OCI-LY7 (cell line): Measurements from ENCODE around the gene MTOR. TPM values are rescaled to one million over a fixed set of nuclear protein-coding genes. Genes with fewer than 3 reads are reported as not detected.

Source experiments
- BruUV-seq: library from RNA; stranded (reverse); fragments of 400-500 nt; replicated peaks from 2 replicates; lab custom pipeline; 2021; lab: Mats Ljungman, UMichigan
- CTCF ChIA-PET: fragments of 300-600 bp; sonication (Branson Sonifier 250); formaldehyde crosslinking; loops from one replicate; lab custom pipeline; 2022; ENCODE audit warnings: antibody characterized with exemption; ENCODE audit not compliant: unreplicated experiment; lab: Charles Lee
- POLR2A ChIA-PET: fragments of 300-600 bp; sonication (Branson Sonifier 250); formaldehyde crosslinking; loops from one replicate; lab custom pipeline; 2022; ENCODE audit warnings: antibody characterized with exemption; lab: Charles Lee
- DNase-seq: peaks from one replicate; pipeline ENCODE4 v3.0.0-alpha.2; 2015; ENCODE audit warnings: low spot score
- H2AFZ ChIP-seq: fragments of 200-600 bp; sonication (generic), shearing (Covaris generic); 2 replicates; pipeline ENCODE4 v1.6.1; 2014; ENCODE audit warnings: mild to moderate bottlenecking, antibody characterized with exemption, low read length, moderate library complexity
- H3K27ac ChIP-seq: fragments of 200-600 bp; sonication (generic); 2 replicates; pipeline ENCODE4 v1.5.1; 2014; ENCODE audit warnings: mixed run types, low read depth, mild to moderate bottlenecking, moderate library complexity, low read length, inconsistent platforms; ENCODE audit not compliant: poor library complexity, severe bottlenecking
- H3K36me3 ChIP-seq: fragments of 200-600 bp; sonication (generic); 2 replicates; pipeline ENCODE4 v1.6.1; 2014; ENCODE audit warnings: mild to moderate bottlenecking, antibody characterized with exemption, low read length, moderate library complexity, mixed read lengths; ENCODE audit not compliant: insufficient read depth
- H3K4me1 ChIP-seq: fragments of 200-600 bp; sonication (generic); 2 replicates; pipeline ENCODE4 v1.5.1; 2014; ENCODE audit warnings: mild to moderate bottlenecking, low read length; ENCODE audit not compliant: insufficient read depth, poor library complexity, severe bottlenecking
- H3K4me2 ChIP-seq: fragments of 200-600 bp; sonication (generic); 2 replicates; pipeline ENCODE4 v1.6.1; 2014; ENCODE audit warnings: mild to moderate bottlenecking, low read length
- H3K4me3 ChIP-seq: fragments of 200-600 bp; sonication (generic); 2 replicates; pipeline ENCODE4 v1.5.1; 2014; ENCODE audit warnings: mild to moderate bottlenecking, low read depth, low read length; ENCODE audit not compliant: poor library complexity, severe bottlenecking
- H3K79me2 ChIP-seq: fragments of 200-600 bp; sonication (generic); 2 replicates; pipeline ENCODE4 v1.6.1; 2016; ENCODE audit warnings: low read depth, mild to moderate bottlenecking, low read length, moderate library complexity, mixed read lengths; ENCODE audit not compliant: insufficient read depth
- H3K9me2 ChIP-seq: fragments of 200-600 bp; sonication (generic); 2 replicates; pipeline ENCODE4 v1.6.1; 2016; ENCODE audit warnings: mild to moderate bottlenecking, low read length, mixed read lengths; ENCODE audit not compliant: insufficient read depth
- H3K9me3 ChIP-seq: fragments of 200-600 bp; sonication (generic); 2 replicates; pipeline ENCODE4 v1.6.1; 2014; ENCODE audit warnings: mild to moderate bottlenecking, mixed run types, low read length, mixed read lengths
- H4K20me1 ChIP-seq: fragments of 200-600 bp; sonication (generic); 2 replicates; pipeline ENCODE4 v1.6.1; 2014; ENCODE audit warnings: mild to moderate bottlenecking, antibody characterized with exemption, low read length, moderate library complexity, mixed read lengths; ENCODE audit not compliant: insufficient read depth
- EZH2phosphoT487 ChIP-seq: fragments of 200-600 bp; sonication (generic); IDR thresholded peaks from 2 replicates; pipeline ENCODE4 v1.6.1; 2018; ENCODE audit warnings: low read depth, borderline replicate concordance, mild to moderate bottlenecking, mixed run types, antibody characterized with exemption, low read length, moderate library complexity, mixed read lengths
- intact Hi-C: fragments of 100-400 bp; cut with micrococcal nuclease; formaldehyde crosslinking; loops from one replicate; pipeline ENCODE4 v1.10.0; 2022; ENCODE audit not compliant: unreplicated experiment
- total RNA-seq, 2 experiments: library from RNA; depleted of rRNA in 1 of 2; stranded (reverse); fragments of >200 nt in 1 of 2; shearing (Covaris generic) in 1 of 2; gene quantifications; 2 replicates each; pipeline ENCODE4 v1.2.3, GENCODE V29; 2014 to 2022
- TF ChIP-seq, protein P1 (sequence below): fragments of 200-600 bp; sonication (generic); conservative IDR thresholded peaks from 2 replicates; pipeline ENCODE4 v1.5.1; 2014; ENCODE audit warnings: mild to moderate bottlenecking, antibody characterized with exemption, low read length, moderate library complexity, mixed read lengths

MTOR gene
- total RNA-seq, 2 experiments from 2014 or later, result 41.1 to 58.6 TPM

DNA sequence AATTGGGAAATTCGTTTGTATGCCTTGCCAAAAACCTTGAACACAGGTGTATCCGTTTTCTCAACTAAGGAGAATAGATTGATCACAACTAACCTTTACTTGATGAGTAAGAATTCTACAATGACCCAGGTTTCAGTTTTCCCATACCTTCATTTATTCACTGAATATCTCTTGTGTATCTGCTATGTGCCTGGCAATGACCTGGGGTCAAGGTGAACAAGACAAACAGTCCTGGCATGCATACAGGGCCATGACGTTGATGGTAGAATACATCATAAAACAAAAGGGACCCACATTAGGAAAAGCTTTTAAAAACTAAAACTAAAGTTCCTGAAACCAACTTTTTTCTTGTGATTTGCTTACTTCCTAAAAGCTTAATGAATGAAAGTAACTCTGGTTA is 130.5 kb downstream of the MTOR start:
- Histone ChIP-seq H3K4me3 (no peak overlapping the region), H4K20me1 (no peaks in the 10 kb centered on the region), H3K9me2 (no peaks in the 10 kb centered on the region), H3K4me2 (no peak overlapping the region), H3K79me2 (no peaks in the 10 kb centered on the region), H2AFZ (no peak overlapping the region), H3K9me3 (no peaks in the 10 kb centered on the region), H3K4me1 (no peaks in the 10 kb centered on the region), H3K27ac (no peak overlapping the region), H3K36me3 (peaks cover 94% of the 10 kb centered on the region)
- DNase-seq, result no peak
- BruUV-seq, result no TSS peak
- TF ChIP-seq, protein P1, sequence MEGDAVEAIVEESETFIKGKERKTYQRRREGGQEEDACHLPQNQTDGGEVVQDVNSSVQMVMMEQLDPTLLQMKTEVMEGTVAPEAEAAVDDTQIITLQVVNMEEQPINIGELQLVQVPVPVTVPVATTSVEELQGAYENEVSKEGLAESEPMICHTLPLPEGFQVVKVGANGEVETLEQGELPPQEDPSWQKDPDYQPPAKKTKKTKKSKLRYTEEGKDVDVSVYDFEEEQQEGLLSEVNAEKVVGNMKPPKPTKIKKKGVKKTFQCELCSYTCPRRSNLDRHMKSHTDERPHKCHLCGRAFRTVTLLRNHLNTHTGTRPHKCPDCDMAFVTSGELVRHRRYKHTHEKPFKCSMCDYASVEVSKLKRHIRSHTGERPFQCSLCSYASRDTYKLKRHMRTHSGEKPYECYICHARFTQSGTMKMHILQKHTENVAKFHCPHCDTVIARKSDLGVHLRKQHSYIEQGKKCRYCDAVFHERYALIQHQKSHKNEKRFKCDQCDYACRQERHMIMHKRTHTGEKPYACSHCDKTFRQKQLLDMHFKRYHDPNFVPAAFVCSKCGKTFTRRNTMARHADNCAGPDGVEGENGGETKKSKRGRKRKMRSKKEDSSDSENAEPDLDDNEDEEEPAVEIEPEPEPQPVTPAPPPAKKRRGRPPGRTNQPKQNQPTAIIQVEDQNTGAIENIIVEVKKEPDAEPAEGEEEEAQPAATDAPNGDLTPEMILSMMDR, result no peak
- no peak for TF ChIP-seq EZH2phosphoT487
- POLR2A ChIA-PET, result interaction anchor here (1.1 kb wide), 2 partner anchors 12 to 31 kb away, joined by 3 to 5 read pairs; no protein-coding TSS in a partner anchor
- CTCF ChIA-PET, result no interaction called here
- intact Hi-C loops, result no loop called here

DNA sequence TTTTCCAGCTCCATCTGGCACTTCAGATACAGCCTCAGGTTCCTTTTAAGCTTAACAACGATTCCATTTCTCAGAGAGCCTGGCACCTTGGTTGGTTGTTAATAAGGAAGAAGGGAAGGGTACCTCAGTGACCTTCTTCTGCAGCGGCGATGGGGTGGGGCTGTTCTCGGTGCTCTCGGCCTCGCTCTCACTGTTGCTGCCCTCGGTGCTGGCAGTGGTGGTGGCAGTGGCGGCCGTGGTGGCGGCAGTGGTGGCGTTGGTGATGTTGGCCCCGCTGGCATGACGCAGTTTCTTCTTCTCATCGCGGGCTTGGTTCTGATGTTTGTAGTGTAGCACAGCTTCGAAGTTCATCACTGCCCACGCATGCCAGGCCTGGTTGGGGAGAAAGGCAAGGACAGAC is 131.9 kb downstream of the MTOR start:
- TF ChIP-seq, protein P1, result no peak
- TF ChIP-seq EZH2phosphoT487, result no peak
- no TSS peak for BruUV-seq
- POLR2A ChIA-PET, result no interaction called here
- no peak for DNase-seq
- Histone ChIP-seq H3K4me2 (no peak overlapping the region), H4K20me1 (no peaks in the 10 kb centered on the region), H3K27ac (no peak overlapping the region), H3K9me3 (no peaks in the 10 kb centered on the region), H3K79me2 (no peaks in the 10 kb centered on the region), H3K36me3 (peaks cover 96% of the 10 kb centered on the region), H3K9me2 (no peaks in the 10 kb centered on the region), H3K4me1 (no peaks in the 10 kb centered on the region), H2AFZ (no peak overlapping the region), H3K4me3 (no peak overlapping the region)
- intact Hi-C loops, result no loop called here
- CTCF ChIA-PET, result no interaction called here

DNA sequence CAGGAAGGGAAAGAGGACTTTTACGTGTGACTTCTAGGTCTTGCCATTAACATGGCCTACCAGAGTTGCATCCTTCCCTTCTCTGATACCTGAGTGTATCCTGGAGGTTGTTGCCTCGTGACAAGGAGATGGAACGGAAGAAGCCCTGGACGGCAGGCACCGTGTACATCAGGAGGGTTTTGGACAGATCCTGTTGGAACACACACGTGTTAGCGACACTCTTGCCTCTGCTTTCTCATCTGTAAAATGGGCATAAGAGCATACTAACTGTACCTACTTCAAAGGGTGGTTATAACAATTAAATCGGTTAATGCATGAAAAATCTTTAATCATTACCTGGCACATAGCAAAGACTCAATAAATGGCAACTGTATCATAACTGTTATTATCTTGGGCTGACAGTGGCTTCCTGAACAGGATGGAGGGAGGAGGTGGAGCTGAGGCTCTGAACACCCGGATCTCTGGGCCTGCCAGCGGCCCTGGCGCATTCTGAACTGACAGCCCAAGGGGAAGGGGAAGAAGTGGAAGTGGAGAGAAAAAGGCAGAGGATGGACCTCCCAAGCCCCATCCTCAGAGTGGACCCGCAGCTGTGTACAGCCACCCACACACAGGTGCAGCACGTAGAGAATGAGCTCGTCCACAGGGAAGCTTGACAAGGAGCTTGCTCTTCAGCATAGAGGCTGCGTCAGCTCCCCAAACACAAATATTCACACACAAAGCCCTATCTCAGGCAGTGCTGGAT is 132.5 kb downstream of the MTOR start:
- intact Hi-C loops, result no loop called here
- Histone ChIP-seq H2AFZ (no peak overlapping the region), H3K79me2 (no peaks in the 10 kb centered on the region), H3K4me1 (no peaks in the 10 kb centered on the region), H3K4me3 (no peak overlapping the region), H3K27ac (no peak overlapping the region), H3K4me2 (no peak overlapping the region), H3K9me2 (no peaks in the 10 kb centered on the region), H3K9me3 (no peaks in the 10 kb centered on the region), H4K20me1 (no peaks in the 10 kb centered on the region), H3K36me3 (peaks cover 96% of the 10 kb centered on the region)
- no peak for TF ChIP-seq EZH2phosphoT487
- TF ChIP-seq, protein P1, result no peak
- no peak for DNase-seq
- ChIA-PET POLR2A (no interaction called here), CTCF (no interaction called here)
- BruUV-seq, result no TSS peak
